Mucosa of rectum (tissue), 2 donors: ENCODE measurements around the gene GNB1.

Experiments used
- H3K27ac ChIP-seq, 2 donors: one replicate each; pipeline ENCODE4 v1.7.0; 2013; ENCODE audit warnings: inconsistent platforms in 2 of 2, low read depth in 2 of 2, low read length in 2 of 2
- H3K27me3 ChIP-seq, 2 donors: one replicate each; pipeline ENCODE4 v1.7.0; 2013; ENCODE audit warnings: low read length in 2 of 2; ENCODE audit not compliant: control insufficient read depth in 2 of 2, insufficient read depth in 2 of 2
- H3K36me3 ChIP-seq, 2 donors: one replicate each; pipeline ENCODE4 v1.7.0; 2013; ENCODE audit warnings: low read length in 2 of 2; ENCODE audit not compliant: control insufficient read depth in 2 of 2, insufficient read depth in 2 of 2
- H3K4me1 ChIP-seq, 2 donors: one replicate each; pipeline ENCODE4 v1.7.0; 2013; ENCODE audit warnings: low read length in 2 of 2, mild to moderate bottlenecking in 1 of 2; ENCODE audit not compliant: control insufficient read depth in 2 of 2, insufficient read depth in 2 of 2
- H3K4me3 ChIP-seq, 2 donors: one replicate each; pipeline ENCODE4 v1.7.0; 2013; ENCODE audit warnings: low read length in 2 of 2
- H3K9ac ChIP-seq, 2 donors: one replicate each; pipeline ENCODE4 v1.7.0; 2013; ENCODE audit warnings: low read length in 2 of 2, low read depth in 1 of 2, mild to moderate bottlenecking in 1 of 2
- H3K9me3 ChIP-seq, 2 donors: one replicate each; pipeline ENCODE4 v1.7.0; 2013; ENCODE audit warnings: low read length in 2 of 2; ENCODE audit not compliant: control insufficient read depth in 2 of 2
- donor health status: healthy.
- donor health status: Normal muscosa, but diverticular disease.

The GNB1 gene

DNA sequence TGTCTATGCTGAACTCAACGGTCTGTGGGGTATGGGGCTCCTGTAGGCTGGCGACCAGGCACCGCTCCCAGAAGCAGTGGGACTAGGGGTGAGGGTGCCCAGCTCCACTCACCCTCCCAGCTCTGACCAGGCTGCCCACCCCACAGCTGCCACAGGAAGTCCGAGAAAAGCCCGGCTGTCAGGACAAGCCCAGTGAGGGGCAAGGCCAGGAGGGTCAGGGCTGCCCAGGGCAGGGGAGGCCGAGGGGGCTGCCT, 31.7 kb upstream of the GNB1 start:
- H3K9ac ChIP-seq: peak overlapping the region in 1 of 2 donors; percentile 33
- no peak overlapping the region for H3K4me3 ChIP-seq
- H3K27me3 ChIP-seq: no peaks in the 10 kb centered on the region
- no peaks in the 10 kb centered on the region for H3K9me3 ChIP-seq
- H3K4me1 ChIP-seq: peaks cover 22 to 31% of the 10 kb centered on the region in 2 donors
- no peaks in the 10 kb centered on the region for H3K36me3 ChIP-seq
- H3K27ac ChIP-seq: no peak overlapping the region

DNA sequence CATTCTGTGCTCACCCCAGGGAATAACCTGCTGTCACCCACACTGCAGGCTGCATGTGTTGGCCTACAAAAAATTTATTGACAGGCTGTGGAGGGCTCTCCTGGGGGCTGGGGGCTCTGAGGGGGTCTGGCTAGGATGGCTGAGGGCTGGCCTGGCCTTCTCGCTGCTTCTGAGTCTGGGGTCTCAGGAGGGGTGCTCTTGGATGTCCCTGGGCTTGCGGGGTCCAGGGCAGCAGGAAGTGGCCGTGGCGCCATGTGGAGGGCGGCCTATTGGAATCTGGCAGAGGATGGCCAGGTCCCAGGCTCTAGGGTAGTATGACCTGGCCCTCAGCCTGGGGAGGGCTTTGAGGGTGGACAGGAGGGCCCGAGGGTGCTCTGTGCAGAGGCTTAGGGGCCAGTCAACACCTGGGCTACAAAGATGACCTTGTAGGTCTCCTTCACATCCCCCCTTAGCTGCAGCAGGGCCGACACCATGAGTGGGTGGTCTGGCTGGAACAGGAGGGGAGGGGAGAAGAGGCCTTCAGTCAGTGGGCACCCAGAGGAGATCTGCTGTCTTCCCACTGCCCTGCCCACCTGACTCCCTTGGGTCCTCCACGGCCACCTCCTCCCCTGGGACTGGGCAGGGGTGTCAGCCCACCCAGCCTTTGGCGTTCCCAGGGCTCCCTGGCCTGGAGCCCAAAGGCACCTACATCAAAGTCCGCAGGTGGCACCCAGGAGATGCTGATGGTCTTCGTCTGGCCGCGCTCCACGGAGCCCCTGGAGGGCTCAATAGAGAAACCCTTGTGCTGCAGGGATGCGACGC, 31.2 kb upstream of the GNB1 start:
- Histone ChIP-seq H3K9me3 (no peaks in the 10 kb centered on the region), H3K36me3 (no peaks in the 10 kb centered on the region), H3K9ac (no peak overlapping the region), H3K4me3 (no peak overlapping the region), H3K27me3 (no peaks in the 10 kb centered on the region), H3K4me1 (peaks cover 22 to 31% of the 10 kb centered on the region in 2 donors), H3K27ac (no peak overlapping the region)

- Histone ChIP-seq H3K9me3 (no peaks in the 10 kb centered on the region), H3K4me1 (peaks cover 22 to 31% of the 10 kb centered on the region in 2 donors), H3K27me3 (no peaks in the 10 kb centered on the region), H3K9ac (no peak overlapping the region), H3K27ac (no peak overlapping the region), H3K36me3 (no peaks in the 10 kb centered on the region), H3K4me3 (no peak overlapping the region)
Measured at GRCh38 chr1:1921459-1921862, 30.6 kb upstream of the GNB1 start.

- H3K9ac ChIP-seq: no peak overlapping the region
- no peaks in the 10 kb centered on the region for H3K36me3 ChIP-seq
- no peaks in the 10 kb centered on the region for H3K9me3 ChIP-seq
- H3K27me3 ChIP-seq: no peaks in the 10 kb centered on the region
- peaks cover 27 to 36% of the 10 kb centered on the region in 2 donors for H3K4me1 ChIP-seq
- no peak overlapping the region for H3K4me3 ChIP-seq
- H3K27ac ChIP-seq: no peak overlapping the region
Measured at GRCh38 chr1:1920608-1921458, 29.9 kb upstream of the GNB1 start.

DNA sequence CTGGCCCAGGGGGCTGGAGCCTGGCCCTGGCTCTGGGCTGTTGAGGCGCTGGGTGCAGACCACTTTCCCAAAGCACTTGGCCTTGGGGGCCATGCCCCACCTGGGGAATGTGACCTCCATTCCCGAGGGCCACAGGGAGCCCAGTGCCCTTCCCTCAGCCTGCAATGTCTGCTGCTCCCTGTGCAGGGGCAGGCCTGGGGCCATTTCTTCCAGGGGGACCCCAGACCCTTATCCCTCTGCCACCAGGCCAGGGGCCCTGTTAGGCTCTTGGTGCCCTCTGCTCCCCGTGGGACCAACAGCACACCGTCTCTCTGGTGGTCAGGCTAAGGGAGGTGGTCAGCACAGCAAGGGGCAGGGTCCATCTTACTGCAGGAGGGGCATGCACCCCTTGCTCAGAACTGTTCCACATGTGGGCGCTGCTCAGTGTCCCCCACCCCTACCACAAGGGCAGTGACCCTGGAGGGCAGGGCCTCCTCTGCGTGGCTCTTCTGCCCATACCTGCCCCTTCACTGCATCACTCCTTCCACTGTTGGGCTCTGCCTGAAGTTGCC, 29.2 kb upstream of the GNB1 start:
- H3K36me3 ChIP-seq: no peaks in the 10 kb centered on the region
- H3K9ac ChIP-seq: peak overlapping the region; percentile 32 to 64
- H3K4me1 ChIP-seq: peaks cover 31 to 41% of the 10 kb centered on the region in 2 donors
- H3K27ac ChIP-seq: peak overlapping the region; percentile 66 to 76
- H3K4me3 ChIP-seq: peak overlapping the region; percentile 61
- H3K27me3 ChIP-seq: no peaks in the 10 kb centered on the region
- no peaks in the 10 kb centered on the region for H3K9me3 ChIP-seq

- Histone ChIP-seq H3K27ac (peak overlapping the region; percentile 76 to 81), H3K9me3 (no peaks in the 10 kb centered on the region), H3K4me3 (peak overlapping the region; percentile 61), H3K9ac (peak overlapping the region; percentile 32 to 70), H3K27me3 (no peaks in the 10 kb centered on the region), H3K36me3 (no peaks in the 10 kb centered on the region), H3K4me1 (peaks cover 31 to 41% of the 10 kb centered on the region in 2 donors)
Measured at GRCh38 chr1:1919304-1920056, 28.6 kb upstream of the GNB1 start.

GRCh38 chr1:1918901-1919303, 28.0 kb upstream of the GNB1 start, which contains the start of gene TMEM52:
Gene TMEM52, minus strand, starts transcription at chr1:1919279. Its CDS starts 14 bp downstream, at chr1:1919265.
- Histone ChIP-seq H3K9ac (peak within 1 kb of the TSS; percentile 41 to 70), H3K4me3 (peak within 1 kb of the TSS; percentile 61), H3K27ac (peak within 1 kb of the TSS; percentile 76 to 81), H3K36me3 (no peaks in the 10 kb centered on the region), H3K27me3 (no peaks in the 10 kb centered on the region), H3K9me3 (no peaks in the 10 kb centered on the region), H3K4me1 (peaks cover 31 to 41% of the 10 kb centered on the region in 2 donors)

- Histone ChIP-seq H3K9me3 (no peaks in the 10 kb centered on the region), H3K9ac (peak overlapping the region; percentile 41 to 70), H3K36me3 (no peaks in the 10 kb centered on the region), H3K27me3 (no peaks in the 10 kb centered on the region), H3K4me1 (peaks cover 27 to 35% of the 10 kb centered on the region in 2 donors), H3K4me3 (peak overlapping the region; percentile 61), H3K27ac (peak overlapping the region; percentile 74 to 81)
Measured at GRCh38 chr1:1917995-1918900, 27.4 kb upstream of the GNB1 start.

DNA sequence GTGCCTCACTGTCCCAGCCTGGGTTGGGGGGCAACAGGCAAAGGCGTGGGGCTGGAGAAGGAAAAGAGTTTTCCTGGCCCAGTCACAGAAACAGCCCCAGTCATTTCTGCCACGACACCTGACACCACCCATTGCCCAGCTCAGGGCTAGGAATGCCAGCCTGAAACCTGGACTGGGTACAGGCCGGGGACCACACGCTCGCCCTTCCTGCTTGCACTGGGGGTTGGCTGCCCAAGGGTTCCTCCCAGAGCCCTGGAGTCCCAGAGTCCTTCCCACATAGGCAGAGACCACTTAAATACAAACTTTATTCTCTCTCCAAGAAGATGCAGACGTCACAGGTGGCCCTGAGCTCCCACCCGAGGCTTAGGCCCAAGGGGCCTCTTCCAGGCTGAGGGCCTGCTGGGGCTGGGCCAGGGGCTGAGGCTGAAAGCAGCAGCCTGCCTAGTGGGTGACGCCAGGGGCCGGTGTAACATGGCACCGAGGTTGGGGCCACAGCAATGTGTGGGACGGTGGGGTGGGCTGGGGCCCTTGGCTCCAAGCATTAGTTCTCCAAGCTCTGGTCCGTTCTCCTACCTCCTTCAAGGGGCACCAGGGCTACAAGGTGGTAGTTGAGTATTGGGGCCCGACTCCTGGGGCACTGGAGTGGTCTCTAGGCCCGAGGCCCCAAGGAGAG, 26.6 kb upstream of the GNB1 start:
- no peaks in the 10 kb centered on the region for H3K9me3 ChIP-seq
- H3K36me3 ChIP-seq: no peaks in the 10 kb centered on the region
- H3K27ac ChIP-seq: no peak overlapping the region
- H3K4me1 ChIP-seq: peaks cover 20 to 27% of the 10 kb centered on the region in 2 donors
- no peaks in the 10 kb centered on the region for H3K27me3 ChIP-seq
- H3K4me3 ChIP-seq: no peak overlapping the region
- H3K9ac ChIP-seq: no peak overlapping the region
